CD4-positive, alpha-beta T cell treated with Interleukin-6 for 4 hours (primary cell): ENCODE results near the gene L2HGDH.

Experiments used
- DNase-seq: peaks from one replicate; pipeline ENCODE4 v3.0.0-alpha.2; 2020; ENCODE audit warnings: mixed read lengths

The L2HGDH gene

DNA sequence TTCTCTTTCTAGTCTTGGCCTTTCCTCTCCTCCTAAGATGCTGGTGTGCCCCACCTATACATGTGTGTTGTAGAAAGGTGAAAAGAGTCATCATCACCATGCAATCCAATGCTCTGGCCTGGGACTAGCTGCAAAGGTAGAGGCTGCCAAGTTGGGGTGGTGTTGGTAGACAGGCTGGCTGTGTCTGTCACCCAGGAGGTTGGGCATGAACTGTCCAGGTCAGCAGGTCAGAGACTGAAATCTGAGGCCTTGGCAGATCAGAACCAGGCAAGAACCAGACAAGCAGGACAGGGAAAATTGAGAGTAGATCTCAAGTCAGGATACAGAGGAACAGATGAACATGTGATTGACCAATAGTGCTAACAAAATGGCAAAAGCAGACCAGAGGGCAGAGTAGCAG lies 26.2 kb downstream of the L2HGDH start:
- no peak for DNase-seq

DNA sequence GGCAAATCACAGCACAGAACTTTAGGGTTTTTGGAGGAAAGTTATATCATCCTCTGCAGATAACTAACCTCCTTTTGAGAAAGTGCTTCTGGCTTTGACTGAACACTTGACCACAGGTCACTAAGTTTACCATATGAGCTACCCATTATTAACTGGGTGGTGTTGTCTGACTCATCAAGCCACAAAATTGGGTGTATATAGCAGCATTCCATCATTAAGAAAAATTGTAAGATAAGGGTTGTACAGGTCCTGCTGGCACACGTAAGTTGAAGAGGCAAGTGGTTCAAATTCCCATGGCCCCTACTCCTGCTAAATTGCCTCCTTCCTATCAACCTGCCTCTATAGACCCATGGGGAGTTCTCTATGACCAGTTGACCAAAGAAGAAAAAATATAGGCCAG lies 39.5 kb downstream of the L2HGDH start:
- no peak for DNase-seq

- no peak for DNase-seq
Observed at GRCh38 chr14:50270932-50271331, 41.1 kb downstream of the L2HGDH start.

- DNase-seq = no peak
Observed at GRCh38 chr14:50265029-50265428, 47.0 kb downstream of the L2HGDH start.

- DNase-seq = no peak
Observed at GRCh38 chr14:50263321-50263720, 48.7 kb downstream of the L2HGDH start.

DNA sequence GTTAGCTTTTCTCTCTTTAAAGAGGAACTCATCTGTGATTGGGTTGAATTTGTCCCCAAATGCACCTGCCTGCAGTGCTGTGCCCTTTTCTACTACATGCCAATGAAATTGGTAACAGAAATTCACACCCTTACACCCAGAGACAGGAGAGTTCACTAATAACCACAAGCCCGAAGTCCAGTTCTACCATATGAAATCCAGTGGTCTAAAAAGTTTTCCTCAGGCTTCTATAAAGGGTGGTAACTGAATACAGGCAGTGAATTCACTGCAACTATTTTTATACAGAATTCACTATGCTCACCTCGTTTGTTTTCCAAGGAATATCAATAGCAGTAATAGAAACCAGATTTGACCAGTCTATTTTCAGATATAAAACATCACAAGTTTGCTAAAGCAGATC lies 49.2 kb downstream of the L2HGDH start:
- DNase-seq = no peak

DNA sequence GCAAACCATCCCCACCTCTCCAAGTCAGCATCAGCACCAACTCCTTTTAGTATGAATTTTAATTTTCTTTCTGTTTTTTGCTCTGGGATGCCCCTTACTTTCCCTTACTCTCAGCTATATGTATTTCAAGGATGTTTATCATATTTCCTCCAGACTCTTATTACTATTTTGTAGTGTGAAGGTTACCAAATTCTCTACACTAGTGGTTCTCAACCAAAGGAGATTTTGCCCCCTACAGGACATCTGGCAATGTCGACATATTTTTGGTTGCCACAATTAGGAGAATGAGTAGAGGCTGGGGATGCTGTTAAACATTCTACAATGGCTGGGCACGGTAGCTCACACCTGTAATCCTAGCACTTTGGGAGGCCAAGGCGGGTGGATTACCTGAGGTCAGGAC lies 51.5 kb downstream of the L2HGDH start:
- DNase-seq = peak; percentile 45

DNA sequence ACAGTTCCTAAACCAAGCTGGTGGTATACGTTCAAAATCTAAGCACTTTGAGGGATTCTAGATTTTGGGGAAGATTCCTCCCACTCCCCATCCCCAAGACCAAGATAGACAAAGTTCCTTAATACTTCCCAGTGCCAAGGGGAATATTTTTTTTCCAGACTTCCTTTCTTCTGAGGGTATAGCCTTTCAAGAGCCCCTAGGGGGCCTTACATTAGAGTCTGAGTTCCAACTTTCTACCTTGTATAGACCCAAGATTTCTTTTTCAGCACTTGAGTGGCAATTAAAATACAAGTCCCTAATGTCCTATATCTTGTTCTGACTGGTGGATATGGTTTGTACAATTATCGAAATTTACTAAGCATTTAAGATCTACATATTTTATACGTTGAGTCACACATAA lies 52.0 kb downstream of the L2HGDH start:
- no peak for DNase-seq

GRCh38 chr14:50257732-50258131 lies 54.3 kb downstream of the L2HGDH start:
- DNase-seq = no peak

DNA sequence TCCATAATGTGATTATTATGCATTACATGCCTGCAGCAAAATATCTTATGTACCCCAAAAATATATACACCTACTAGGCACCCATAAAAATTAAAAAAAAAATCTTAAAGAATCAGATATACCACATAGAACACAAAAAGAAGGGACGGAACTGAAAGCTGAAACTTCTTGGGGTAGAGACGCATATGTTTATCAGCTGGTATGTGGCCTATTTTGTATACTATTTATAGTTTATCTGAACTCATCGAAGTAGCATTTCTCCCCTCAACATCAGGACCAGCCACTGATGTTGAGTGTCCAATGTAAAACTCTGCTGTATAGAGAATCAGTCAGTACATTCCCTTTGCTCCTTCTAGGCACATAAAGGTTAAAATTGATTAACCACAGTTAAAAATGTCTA lies 57.8 kb downstream of the L2HGDH start:
- no peak for DNase-seq

DNA sequence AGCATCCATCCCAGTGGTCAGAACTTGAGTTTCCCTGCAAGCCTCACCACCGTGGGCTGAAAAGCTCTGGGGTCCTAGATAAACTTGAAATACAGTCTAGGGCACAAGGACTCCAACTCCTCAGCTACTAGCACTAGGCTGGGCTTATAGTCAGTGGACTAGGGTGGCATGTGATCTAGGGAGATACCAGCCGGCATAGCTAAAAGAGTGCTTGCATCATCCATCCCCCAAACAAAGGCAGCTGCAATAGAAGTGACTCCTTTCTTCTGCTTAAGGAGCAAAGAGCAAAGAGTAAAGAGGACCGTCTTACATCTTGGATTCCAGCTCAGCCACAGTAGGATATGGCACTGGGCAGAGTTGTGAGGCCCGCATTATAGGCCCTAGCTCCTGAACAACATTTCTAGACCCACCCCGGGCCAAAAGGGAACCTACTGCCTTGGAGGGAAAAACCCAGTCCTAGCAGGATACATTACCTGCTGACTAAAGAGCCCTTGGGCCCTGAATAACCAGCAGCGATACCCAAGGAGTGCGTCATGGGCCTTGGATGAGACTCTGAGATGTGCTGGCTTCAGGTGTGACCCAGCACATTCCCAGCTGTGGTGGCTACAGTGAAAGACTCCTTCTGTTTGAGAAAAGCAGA lies 62.8 kb downstream of the L2HGDH start:
- no peak for DNase-seq

GRCh38 chr14:50247245-50247644 lies 64.8 kb downstream of the L2HGDH start:
- DNase-seq = no peak

DNA sequence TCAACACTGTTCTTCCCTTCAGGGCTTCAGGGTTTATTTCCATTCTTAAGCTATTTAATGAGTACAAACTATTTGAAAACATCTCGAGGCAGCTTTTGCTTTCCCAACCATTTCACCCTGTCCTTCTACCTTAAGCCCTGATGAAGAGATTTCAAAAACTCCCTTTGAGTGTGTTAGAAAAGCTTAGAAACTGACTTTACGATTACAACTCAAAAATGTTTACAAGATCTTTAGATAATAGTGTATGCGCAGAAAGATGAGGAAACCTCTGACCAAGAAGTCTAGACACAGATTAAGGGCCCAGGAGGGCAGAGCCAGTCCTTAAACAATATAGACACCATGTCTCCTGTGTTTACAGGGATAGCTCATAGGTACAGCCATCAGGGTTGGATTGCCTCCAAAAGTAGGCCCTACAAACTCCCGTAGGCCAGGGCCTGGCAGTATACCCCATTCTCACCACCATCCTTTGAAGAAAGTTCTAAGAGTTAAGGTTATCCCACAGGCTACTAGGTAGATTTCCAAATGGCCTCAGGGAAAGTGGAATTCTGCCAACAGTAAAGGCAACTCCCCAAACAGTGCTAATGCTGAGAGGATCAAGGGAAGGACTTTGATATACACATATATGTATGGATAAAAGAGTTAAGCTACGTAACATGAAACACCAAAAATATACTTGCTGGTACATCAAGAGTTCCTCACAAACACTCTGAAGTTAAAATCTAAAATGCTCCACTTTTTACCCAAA lies 69.3 kb downstream of the L2HGDH start:
- no peak for DNase-seq

GRCh38 chr14:50242096-50242495 lies 69.9 kb downstream of the L2HGDH start:
- no peak for DNase-seq

DNA sequence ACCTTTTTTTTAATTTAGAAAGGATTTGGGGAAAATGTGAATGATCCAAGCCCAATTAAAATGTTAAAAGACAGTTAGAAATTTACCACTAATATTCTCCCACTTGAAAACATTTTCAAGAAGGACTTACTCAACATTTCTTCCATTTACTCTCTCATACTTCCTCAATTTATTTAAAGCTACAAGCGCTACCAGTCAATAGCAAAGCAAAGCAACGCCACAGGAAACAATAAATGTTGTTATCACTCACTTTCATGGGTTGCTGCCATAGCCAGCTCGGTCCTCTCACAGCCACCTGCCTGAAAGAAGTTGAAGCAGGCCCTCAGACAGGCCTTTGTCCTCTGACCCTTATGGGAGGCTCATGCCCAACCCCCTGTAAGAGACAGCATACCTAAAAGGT lies 74.6 kb downstream of the L2HGDH start:
- DNase-seq = no peak

DNA sequence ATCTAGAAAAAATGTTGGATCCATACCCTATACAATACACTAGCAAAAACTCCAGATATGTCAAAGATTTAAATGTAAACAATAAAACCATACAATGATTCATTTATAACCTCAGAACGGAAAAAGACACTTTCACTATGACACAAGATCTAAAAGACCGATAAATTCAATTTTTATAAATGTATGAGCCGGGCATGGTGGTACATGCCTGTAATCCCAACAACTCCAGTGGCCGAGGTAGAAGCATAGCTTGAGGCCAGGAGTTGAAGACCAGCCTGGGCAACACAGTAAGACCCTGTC lies 78.1 kb downstream of the L2HGDH start:
- no peak for DNase-seq

GRCh38 chr14:50233166-50233950 lies 78.7 kb downstream of the L2HGDH start:
- peak; percentile 51 for DNase-seq

DNA sequence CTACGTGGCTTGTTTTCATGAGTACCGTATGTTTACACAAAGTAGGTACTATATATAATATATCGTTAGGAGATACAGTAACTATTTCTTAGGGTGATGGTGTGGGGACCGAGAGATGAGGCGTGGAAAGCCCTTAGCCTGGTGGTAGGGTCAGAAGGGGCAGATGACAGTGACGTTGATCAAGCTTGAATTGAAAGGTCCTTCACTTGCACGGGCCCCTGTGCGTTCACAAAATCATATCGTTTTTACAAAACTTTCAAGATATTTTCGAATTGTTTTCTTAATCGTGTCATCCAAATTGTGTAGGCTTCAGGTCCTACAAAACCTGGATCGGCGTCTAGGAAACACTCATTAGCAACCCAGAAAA lies 79.8 kb downstream of the L2HGDH start:
- DNase-seq = no peak

- DNase-seq = peak; percentile 88
Observed at GRCh38 chr14:50231475-50232275, 80.4 kb downstream of the L2HGDH start, which contains the start of gene SOS2. SOS2 (minus strand) TSS chr14:50231578; CDS start chr14:50231283, 295 bp downstream.

- peak; percentile 50 for DNase-seq
Observed at GRCh38 chr14:50230701-50231474, 81.1 kb downstream of the L2HGDH start.

DNA sequence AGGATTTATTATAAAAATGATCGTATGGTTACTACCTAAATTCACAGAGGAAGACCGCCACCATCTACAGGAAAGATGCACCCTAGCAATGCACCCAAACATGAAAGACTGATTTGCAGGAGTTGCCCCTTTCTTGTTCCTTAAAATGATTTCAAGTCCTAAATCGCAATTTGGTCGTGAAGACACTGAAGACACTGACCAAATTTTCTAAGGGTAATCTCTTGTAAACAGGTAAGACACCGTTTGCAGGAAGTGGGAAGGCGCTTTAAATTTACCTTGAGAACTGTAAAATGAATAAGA lies 81.7 kb downstream of the L2HGDH start:
- DNase-seq = peak; percentile 48

DNA sequence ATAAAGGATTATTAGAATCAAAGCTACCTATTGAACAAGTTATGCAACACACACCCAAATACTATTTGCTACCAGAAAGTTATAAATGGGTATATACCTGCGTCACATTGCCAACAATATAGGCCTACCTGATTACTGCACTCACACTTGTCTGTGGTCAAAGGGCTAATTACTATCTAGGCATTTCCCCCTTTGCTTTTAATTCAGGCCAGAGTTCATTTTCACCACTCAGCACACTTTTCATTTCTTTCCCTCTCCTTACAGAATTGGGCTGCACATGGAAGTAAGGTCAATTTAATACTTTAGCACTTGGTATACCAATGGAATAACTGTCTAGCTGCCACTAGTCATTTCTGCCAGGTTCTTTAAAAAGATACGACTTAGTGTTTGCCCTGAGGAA lies 82.3 kb downstream of the L2HGDH start:
- no peak for DNase-seq

GRCh38 chr14:50228313-50228712 lies 83.7 kb downstream of the L2HGDH start:
- DNase-seq = no peak
